ENCODE data around the gene GKN1.

The GKN1 gene

DNA sequence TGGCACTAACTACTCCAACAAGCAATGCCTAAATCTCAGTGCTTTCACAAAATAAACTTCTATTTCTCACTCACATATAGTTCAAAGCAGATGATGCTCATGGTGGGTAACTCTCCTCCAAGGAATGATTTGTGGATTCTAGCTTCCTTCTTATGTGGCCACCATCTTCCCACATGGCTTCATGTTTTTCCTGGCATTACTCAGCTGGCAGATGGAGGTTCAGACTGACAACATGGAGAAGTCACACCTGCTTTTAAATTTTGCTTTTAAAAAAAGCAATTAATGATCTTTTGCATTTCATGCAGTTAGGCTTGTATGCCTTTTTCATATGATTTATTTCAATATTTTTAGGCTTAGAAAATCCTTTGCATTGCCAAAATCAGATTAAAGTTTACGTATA is 15.4 kb upstream of the GKN1 start:
- no peak for DNase-seq (ENCODE audit: low read depth in 2 of 3, low spot score in 2 of 3)

DNA sequence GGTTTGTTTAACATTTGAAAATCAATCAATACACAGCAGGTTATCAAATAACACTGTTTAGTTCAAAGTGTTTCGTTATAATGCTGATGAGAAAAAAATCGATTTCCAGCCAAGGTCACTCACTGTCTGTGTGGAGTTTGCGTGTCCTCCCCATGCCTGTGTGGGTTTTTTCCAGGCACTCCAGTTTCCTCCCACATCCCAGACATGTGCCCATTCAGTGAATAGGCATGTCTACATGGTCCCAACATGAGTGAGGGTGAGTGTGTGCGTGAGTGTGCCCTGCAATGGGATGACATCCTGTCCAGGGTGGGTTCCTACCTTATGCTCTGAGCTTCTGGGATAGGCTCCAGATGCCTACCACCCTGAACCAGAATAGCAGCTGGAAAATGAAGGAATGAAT is 13.1 kb upstream of the GKN1 start:
- DNase-seq (ENCODE audit: low read depth in 2 of 3, low spot score in 2 of 3), result no peak

DNA sequence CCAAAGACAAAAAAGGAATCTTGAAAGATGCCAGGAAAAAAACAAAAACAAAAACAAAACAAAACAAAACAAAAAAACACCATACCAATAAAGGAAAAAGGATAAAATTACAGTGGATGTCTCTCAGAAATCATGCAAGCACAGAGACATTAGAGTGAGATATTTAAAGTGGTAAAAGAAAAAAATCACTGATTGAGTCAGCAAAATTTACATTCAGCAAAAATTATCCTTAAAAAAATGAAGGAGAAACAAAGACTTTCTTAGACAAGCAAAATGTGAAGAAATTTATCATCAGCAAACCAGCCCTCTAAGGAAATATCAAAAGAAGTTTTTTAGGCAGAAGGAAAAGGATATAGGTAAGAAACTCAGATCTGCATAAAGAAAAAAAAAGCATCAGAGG is 10.2 kb upstream of the GKN1 start:
- no peak for DNase-seq (ENCODE audit: low read depth in 2 of 3, low spot score in 2 of 3)

DNA sequence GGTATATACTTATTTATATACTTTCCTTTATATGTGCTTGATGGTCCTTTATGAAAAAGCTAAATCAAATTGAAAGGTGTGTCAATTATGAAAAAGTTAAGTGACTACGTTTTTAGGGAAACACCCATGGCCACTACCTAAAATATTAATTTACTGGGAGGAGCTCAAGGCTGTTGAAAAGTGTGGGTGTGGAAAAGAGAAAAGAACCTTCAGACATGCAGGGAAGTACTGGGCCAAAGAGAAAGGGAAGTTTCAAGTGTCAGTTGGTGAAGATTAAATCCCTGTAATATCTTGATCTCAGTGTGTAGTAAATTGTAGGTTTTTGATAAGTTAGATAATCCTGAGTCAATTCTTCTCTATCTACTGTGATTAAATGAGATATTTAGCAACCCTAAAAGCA is 6.2 kb upstream of the GKN1 start:
- no peak for DNase-seq (ENCODE audit: low read depth in 2 of 3, low spot score in 2 of 3)

DNA sequence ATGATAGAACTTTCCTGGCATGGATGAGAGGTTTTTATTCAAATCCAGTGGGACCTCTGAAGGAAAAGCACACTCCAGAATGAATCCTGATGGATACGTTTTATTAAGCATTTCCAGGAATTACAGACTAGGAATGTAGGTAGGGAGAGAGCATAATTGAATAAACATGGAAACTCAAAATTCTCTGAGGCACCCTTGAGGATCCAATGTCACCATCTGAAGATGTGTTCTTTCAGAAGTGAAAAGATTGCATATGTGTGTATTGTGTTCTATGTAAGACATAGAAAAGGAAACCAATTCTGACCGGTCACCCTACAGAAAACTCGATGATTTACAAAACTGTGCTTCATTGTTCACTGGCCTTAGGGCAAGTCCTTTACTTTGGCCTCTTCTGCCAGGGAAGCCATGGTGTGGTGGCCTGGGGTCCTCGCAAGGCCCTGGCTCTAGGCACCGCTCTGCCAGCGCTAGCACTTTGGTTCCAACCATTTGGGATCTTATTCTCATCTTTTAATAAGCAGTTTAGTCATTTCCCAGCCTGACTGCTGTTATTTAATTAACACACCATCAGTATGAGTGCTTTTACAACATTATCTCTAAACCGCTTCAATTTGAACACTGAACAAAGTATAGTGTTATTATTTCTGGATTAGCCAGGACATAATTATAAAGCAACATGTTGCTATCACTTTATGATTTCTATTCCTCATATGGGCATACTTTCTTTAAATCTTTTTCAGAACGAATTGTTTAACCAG is 4.5 kb upstream of the GKN1 start:
- DNase-seq (ENCODE audit: low read depth in 2 of 3, low spot score in 2 of 3), result no peak

DNA sequence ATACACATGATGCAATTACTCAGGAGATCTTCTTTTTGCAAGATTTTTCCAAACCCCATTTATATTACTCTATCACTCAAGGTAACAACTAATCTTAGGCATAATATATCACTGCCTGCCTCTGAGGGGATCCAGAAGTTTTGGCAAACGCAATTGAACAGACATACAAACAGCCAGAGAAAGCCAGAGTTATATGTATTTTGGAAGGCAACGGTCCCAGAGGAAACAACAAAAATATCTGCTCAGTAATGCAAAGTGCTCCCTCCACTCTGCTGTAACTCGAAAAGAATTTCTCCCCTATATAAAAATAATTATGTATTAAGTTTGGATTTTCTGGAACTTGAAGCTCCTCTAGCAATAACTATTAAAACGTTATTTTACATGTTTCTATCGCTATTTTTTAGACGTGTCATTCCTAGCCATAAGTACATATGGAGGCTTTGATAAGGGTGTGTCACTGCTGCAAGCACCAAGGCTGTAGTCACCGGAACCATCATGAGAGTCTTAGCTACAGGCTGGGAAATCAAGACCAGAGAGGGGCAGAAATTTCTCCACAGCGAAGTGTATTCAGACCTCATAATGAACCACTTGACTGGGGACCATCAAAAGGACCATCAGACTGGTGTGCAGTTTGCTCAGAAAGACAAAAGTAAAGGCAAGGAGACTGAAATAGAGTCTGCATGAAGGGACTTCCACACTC is 3.7 kb upstream of the GKN1 start:
- no peak for DNase-seq (ENCODE audit: low read depth in 2 of 3, low spot score in 2 of 3)

DNA sequence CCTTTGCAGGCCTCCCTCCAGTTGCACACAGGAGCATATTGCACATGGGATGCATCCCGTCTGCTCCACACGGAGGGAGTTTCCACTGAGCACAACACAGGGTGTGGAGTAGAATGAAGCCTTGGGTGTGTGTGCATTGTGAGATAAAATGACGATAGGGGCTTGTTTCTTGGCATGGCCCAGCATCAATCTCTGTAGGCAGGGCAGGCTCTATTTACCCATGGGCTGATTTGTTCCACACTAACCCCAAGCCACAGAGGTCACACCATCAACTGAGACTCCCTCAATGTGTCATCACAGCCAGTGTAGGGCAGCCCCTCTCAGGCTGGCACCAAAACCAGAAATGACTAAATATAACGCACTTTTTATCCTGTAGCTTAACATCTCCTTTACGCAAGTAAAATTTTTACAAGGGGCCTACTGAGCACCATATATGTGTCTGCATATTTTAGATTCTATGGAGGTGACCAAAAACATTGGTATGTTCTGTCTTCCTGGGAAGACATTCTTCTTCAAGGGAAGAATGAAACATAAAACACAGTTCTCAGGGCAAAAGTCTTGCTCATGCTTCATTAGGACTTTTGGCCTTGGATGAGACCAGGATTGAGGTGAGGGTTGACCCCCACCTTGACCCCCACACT is 2.7 kb upstream of the GKN1 start:
- DNase-seq (ENCODE audit: low read depth in 2 of 3, low spot score in 2 of 3), result no peak

DNA sequence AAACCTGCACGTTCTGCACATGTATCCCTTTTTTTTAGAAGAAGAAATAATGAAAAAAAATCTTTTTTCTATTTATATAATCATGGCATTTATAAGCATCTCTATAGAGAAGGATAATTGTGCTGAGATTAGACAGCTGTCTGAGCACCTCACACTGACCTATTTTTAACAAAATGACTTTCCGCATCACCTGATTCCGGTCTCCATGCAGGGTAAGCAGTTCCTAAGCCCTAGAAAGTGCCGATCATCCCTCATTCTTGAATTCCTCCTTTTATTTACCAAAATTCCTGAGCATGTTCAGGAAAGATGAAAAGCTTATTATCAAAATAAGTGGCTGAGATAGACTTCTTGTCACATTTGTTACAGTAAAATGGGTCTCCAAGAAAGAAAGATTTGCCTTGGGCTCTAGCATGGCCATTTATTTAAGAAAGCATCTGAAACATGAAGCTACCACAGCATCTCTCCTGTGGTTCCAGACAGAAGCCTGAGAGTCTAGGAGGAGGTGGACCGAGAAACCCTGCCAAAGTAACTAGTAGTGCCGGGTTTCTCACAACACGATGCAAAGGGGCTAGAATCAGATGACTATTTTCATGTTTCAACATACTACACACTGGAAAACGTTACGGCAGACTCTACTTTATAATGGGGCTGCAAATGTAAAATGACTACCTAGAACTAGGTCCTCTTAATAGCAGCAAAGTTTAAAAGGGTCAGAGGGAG is 670 bp downstream of the GKN1 start:
- no peak for DNase-seq (ENCODE audit: low read depth in 2 of 3, low spot score in 2 of 3)

DNA sequence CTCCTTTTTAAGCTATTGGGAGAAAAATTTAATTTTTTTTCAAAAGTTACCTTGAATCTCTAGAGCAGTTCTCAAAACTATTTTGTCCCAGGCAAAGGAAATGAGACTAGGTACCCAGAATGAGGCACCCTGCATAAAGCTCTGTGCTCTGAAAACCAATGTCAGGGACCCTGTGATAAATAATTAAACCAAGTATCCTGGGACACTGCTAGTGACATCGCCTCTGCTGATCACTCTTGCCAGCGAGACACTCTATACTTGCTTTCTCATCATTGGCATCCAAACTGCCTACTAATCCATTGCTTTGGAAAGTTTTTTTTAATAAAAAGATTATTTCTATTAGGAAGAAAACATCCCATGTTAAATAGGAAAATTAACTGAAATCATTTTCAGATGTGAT is 1.4 kb downstream of the GKN1 start:
- DNase-seq (ENCODE audit: low read depth in 2 of 3, low spot score in 2 of 3), result no peak

DNA sequence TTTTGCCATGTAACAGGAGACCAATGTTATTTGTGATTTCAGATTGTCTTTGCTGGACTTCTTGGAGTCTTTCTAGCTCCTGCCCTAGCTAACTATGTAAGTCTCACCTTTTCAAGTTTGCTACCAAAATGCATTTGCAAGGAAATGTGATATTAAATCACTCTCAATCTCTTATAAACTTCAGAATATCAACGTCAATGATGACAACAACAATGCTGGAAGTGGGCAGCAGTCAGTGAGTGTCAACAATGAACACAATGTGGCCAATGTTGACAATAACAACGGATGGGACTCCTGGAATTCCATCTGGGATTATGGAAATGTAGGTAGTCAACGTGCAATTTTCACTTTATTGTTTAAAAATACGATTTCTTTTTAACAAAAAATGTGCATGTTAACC is 3.0 kb downstream of the GKN1 start:
- no peak for DNase-seq (ENCODE audit: low read depth in 2 of 3, low spot score in 2 of 3)

DNA sequence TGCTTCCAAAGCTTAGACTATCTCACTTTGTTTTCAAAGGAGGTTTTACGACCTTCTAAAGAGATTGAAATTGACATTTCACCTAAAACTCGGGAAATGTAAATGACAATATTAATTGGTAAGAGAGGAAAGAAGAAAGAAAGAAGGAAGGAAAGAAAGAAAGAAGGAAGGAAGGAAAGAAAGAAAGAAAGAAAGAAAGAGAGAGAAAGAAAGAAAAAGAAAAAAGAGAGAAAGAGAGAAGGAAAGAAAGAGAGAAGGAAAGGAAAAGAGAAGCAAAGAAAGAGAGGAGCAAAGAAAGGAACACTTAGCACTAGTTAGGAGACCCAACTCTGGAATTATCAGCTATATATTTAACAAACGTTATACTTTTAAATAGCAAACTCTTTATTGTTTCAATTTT is 3.7 kb downstream of the GKN1 start:
- DNase-seq (ENCODE audit: low read depth in 2 of 3, low spot score in 2 of 3), result no peak

DNA sequence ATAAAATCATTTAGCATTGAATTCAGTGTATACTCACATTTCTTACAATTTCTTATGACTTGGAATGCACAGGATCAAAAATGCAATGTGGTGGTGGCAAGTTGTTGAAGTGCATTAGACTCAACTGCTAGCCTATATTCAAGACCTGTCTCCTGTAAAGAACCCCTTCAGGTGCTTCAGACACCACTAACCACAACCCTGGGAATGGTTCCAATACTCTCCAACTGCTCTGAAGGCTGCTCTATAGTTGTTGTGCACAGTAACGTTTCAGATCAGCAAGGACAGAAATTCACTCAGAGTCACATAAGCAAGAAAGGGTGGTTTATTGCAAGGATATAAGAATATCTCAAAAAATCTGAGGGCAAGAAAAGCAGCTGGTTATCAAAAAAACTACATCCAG is 6.5 kb downstream of the GKN1 start:
- no peak for DNase-seq (ENCODE audit: low read depth in 2 of 3, low spot score in 2 of 3)

DNA sequence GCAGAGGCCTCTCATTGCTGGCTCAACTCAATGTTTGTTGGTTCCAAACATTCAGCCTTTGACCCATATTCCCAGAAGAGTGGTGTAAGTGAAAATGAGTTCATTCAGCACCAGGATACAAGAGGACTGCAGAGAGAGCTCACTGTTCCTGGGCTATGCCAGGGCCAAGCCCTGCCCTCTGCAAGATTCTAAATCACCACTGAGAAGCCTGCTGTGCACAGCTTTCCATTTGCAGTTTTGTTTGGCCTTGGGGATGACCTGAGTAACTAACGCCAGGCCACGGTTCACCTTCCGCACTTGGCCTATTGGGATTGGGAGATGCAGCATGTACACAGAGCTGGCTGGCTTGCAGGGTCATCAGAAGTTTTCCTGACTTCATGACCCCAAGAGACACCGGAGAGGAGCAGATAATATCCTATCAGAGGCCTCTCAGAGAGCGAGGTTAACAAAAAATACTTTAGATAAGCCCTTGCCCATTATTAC is 12.6 kb downstream of the GKN1 start:
- DNase-seq (ENCODE audit: low read depth in 2 of 3, low spot score in 2 of 3), result no peak

DNA sequence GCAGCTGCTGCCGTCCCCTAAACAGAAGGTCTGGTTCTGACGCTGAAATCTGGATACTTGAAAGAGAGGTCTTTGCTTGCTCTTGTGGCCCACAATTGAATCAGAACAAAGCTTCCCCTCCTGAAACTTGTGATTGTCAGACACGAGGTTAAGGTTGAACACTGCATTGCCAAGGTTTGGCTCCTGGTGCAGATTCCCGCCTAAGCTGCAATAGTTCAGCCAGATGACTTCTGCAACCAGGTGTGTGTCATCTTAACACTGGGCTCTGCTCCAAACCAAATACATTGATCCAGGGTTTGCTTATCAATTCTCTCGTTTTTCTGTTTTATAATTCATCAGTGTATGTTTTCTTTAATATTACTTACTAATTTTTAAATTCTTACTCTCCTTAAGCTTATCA is 14.6 kb downstream of the GKN1 start:
- no peak for DNase-seq (ENCODE audit: low read depth in 2 of 3, low spot score in 2 of 3)

DNA sequence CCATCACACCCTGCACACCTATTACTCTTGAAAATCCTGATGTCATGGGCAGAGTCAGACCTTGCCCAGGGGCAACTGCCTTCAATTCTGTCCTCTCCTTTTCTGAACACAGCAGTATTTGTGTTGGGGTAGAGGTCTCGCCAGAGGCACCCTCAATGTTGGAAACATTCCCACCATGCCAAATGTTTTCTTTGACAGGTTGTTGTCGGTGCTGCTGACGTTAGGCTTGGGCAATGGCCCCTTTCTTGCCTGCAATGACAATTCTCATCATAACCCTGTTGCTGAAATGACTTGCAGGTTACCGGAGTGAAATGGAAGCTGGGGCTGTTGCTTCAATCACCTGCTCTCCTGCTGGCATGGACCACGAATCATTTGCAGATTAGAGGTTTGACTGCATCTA is 17.9 kb downstream of the GKN1 start:
- DNase-seq (ENCODE audit: low read depth in 2 of 3, low spot score in 2 of 3), result no peak

DNA sequence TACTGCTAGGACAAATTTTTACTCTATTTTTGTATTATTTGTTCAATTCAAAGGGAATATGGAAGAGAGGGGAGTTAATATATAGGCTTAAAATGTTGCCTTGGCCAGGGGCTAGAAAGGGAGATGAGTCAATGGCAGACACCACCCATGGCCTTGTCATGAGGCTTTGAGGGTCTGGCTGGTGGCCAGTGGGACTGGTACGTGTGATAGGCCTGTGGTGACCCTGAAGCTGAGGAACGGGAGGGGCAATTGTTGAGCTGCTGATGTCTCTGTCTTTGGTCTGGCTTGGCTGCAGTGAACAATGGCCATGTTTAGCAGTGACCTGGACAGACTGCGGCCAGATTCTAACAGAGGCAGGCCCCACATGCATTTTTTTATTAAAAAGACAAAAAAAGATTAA is 18.5 kb downstream of the GKN1 start:
- DNase-seq (ENCODE audit: low read depth in 2 of 3, low spot score in 2 of 3), result no peak

DNA sequence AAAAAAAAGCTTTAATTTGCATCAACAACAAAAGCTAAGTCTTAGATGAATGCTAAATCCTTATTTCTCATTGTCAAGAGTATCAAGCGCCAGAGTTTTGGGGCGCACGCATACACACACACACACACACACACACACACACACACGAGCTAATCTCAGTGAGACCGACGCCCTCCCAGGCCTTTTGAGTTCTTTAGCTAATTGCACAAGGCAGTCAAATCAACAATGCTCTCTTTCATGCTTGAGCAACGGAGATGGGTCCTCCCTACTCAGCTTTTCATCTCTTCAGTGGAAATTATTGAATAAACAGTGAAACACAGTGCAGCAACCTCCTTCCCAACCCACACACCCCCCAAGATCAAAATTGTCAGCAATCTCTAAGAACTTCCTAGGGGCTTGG is 19.2 kb downstream of the GKN1 start:
- DNase-seq (ENCODE audit: low read depth in 2 of 3, low spot score in 2 of 3), result no peak

DNA sequence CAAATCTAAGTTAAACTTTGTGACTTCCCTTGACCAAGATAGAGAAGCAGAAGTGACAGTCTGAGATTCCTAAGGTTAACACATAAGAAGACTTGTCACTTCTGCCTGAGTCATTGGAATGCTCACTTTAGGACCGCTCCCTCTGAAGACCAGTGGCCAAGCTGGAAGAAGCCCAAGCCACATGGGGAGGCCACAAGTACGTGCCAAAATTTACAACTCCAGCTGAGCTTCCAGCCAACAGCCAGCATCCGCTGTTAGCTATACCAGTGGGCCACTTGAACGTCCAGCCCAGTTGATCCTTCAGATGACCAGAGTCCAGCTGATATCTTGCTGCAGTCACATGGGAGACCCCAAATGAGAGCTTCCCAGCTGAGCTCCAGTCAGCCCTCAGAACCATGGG is 20.4 kb downstream of the GKN1 start:
- no peak for DNase-seq (ENCODE audit: low read depth in 2 of 3, low spot score in 2 of 3)

DNA sequence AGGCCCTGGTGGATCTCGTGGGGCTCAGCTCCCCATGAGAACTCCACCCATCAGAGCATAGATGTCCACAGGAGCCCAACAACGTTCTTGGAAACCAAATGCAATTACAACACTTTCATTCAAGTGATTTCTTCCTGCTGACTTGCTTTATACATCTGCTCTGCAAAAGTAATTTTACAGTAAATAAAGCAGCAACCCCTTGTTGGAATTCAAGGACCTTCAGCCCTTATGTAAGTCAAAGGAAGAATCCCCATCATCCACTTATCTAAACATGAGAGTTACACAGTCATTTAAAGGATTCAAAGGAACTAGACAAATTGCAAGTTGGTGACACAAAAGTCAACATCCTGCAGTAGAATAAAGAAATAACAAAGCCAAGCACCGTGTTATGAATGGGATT is 21.5 kb downstream of the GKN1 start:
- no peak for DNase-seq (ENCODE audit: low read depth in 2 of 3, low spot score in 2 of 3)

DNA sequence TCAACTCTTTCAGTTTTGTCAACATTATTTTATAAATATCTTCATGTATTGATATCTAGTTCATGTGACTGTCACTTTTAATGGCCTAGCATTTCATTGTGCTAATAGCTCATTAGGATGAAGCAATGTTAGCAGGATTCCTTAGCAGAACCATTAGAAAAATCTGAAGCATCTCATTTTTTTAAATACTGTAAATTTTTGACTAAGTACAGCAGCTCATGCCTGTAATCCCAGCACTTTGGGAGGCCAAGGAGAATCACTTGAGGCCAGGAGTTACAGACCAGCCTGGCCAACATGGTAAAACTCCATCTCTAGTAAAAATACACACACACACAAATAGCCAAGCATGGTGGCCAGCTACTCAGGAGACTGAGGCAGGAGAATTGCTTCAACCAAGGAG is 23.0 kb downstream of the GKN1 start:
- DNase-seq (ENCODE audit: low read depth in 2 of 3, low spot score in 2 of 3), result no peak

DNA sequence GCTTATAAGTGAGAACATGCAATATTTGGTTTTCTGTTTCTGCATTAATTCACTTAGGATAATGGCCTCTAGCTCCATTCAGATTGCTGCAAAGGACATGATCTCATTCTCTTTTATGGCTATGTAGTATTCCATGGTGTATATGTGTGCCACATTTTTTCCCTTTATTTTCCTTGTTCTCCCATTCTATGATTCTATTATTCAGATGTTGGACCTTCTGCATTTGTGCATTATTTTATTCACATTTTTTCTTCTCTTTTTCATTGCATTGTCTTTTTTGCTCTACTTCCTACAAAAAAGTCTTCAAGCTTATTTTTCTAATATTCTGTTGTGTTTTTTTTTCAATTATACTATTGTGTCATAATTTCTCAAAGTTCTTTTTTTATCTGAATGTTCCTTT is 27.4 kb downstream of the GKN1 start:
- no peak for DNase-seq (ENCODE audit: low read depth in 2 of 3, low spot score in 2 of 3)

DNA sequence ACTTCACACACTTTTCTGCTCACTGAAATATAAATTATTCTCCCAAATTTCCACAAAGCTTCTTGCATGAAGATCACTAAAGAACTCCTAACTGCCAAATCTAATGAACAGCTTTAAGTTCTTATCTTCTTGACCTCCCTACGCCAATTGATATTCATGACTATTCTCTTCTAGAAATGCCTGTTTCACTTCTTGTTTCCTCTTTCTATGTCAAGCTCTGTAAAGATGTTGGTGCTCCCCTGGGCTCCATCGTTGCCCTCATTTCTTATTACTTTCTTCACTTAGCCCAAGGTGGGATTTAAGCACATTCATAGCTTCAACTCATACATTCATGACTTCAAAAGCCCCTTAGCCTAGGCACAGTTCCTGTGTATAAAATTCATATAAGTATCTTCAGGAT is 29.3 kb downstream of the GKN1 start:
- DNase-seq (ENCODE audit: low read depth in 2 of 3, low spot score in 2 of 3), result no peak

Data from activated CD8-positive, alpha-beta memory T cell treated with anti-CD3 and anti-CD28 coated beads for 48 hours (primary cell).